Neural crest cell (in vitro differentiated cells): Measurements from ENCODE around the gene HOMEZ. TPM values are rescaled to one million over a fixed set of nuclear protein-coding genes. Genes with fewer than 3 reads are reported as not detected.

ENCODE experiments used
- DNase-seq: peaks from one replicate; pipeline ENCODE4 v3.0.0; 2021; ENCODE audit warnings: low read depth, mixed read lengths, low spot score
- H3K27ac Mint-ChIP-seq: one replicate; pipeline ENCODE4 v1.8.0; 2021; ENCODE audit warnings: mild to moderate bottlenecking, mixed read lengths; ENCODE audit not compliant: unreplicated experiment
- H3K27me3 Mint-ChIP-seq: 2 replicates; pipeline ENCODE4 v1.8.0; 2021; ENCODE audit warnings: low read depth, mild to moderate bottlenecking, mixed read lengths
- H3K36me3 Mint-ChIP-seq: 2 replicates; pipeline ENCODE4 v1.8.0; 2021; ENCODE audit warnings: low read depth, mild to moderate bottlenecking, mixed read lengths
- H3K4me1 Mint-ChIP-seq: 2 replicates; pipeline ENCODE4 v1.8.0; 2021; ENCODE audit warnings: mixed read lengths
- H3K4me3 Mint-ChIP-seq: one replicate; pipeline ENCODE4 v1.8.0; 2021; ENCODE audit warnings: mild to moderate bottlenecking, mixed read lengths
- H3K9me3 Mint-ChIP-seq: 2 replicates; pipeline ENCODE4 v1.8.0; 2021; ENCODE audit warnings: mixed read lengths
- CTCF ChIP-seq: fragments of 200-600 bp; sonication (generic); conservative IDR thresholded peaks from 2 replicates; pipeline ENCODE4 v1.5.0; 2021; ENCODE audit warnings: antibody characterized with exemption, mild to moderate bottlenecking
- total RNA-seq: library from RNA; stranded (reverse); gene quantifications from 2 replicates; pipeline ENCODE4 v1.2.1, GENCODE V29; 2021

HOMEZ gene
- total RNA-seq, 1 donor from 2014 or later, result 14.8 TPM

DNA sequence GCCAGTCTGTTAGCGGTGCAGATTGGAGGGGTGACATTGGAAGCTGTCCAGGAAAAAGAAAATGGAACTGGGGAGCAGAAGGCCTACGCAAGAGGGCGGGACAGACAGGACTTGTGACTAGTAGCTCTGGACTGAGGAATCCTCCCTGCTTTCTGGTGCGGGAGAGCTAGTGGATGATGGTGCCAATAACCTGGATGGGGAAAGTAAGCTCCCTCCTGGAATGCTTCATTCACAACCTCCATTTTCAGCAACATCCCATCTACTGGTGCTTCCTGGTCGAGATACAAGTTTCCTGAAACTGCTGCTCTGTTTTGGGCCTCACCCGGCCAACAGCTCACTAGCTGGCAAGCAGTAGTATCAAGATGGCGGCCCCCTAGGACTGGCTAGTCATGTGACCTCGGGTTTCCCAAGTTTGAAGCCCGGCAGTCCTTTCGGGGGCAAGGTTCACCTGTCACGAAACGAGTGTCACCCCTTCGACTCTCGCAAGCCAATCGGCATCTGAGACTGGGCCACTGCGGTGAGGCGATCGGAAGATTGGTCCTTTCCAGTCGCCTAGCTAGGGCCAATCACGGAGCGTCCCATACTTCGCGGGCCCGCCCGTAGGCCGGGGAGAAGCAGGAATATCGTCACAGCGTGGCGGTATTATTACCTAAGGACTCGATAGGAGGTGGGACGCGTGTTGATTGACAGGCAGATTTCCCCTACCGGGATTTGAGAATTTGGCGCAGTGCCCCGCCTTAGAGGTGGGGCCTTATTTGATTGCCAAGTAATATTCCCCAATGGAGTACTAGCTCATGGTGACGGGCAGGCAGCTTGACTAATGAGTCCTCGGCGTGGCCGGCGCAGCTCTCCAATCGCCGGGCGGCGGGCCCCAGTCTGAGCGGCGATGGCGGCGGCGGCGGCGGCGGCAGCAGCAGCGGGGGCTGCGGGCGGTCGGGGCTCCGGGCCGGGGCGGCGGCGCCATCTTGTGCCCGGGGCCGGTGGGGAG is 34.9 kb upstream of the HOMEZ start, which contains the start of gene PABPN1:
TSS of gene PABPN1 (plus strand) at position 874 of the 988 bp plus-strand sequence. CDS start at position 887, 13 bp downstream.
- Mint-ChIP-seq H3K4me3 (peak within 1 kb of the TSS; percentile 100), H3K36me3 (peaks cover 27% of the 10 kb centered on the region), H3K9me3 (peaks cover 4% of the 10 kb centered on the region), H3K27me3 (peaks cover 5% of the 10 kb centered on the region), H3K27ac (peak within 1 kb of the TSS; percentile 99), H3K4me1 (peaks cover 32% of the 10 kb centered on the region)
- DNase-seq, result peak; percentile 91
- no peak for TF ChIP-seq CTCF

GRCh38 chr14:23319746-23320583 is 34.0 kb upstream of the HOMEZ start:
- Mint-ChIP-seq H3K9me3 (peaks cover 4% of the 10 kb centered on the region), H3K4me3 (peak overlapping the region; percentile 99), H3K36me3 (peaks cover 27% of the 10 kb centered on the region), H3K27me3 (peaks cover 5% of the 10 kb centered on the region), H3K4me1 (peaks cover 32% of the 10 kb centered on the region), H3K27ac (peak overlapping the region; percentile 97)
- no peak for DNase-seq
- TF ChIP-seq CTCF, result no peak

DNA sequence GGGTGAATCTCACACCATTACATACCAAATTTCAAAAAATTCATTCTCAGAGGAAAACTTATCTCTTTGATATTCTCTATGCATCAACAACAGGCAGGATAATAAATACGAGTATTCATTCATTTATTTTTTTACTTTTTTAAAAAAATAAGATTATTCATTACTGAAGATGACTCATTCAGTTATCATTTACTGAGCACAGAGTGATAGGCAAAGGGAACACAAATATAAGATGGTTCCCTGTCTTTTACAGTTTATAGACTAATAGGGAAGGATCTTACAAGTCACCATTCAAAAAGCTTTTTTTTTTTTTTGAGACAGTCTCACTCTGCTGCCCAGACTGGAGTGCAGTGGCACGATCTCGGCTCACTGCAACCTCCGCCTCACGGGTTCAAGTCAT is 30.4 kb upstream of the HOMEZ start:
- H3K27ac Mint-ChIP-seq, result no peak overlapping the region
- no peak for TF ChIP-seq CTCF
- DNase-seq, result no peak
- H3K9me3 Mint-ChIP-seq, result peaks cover 4% of the 10 kb centered on the region
- H3K4me1 Mint-ChIP-seq, result peaks cover 19% of the 10 kb centered on the region
- peaks cover 14% of the 10 kb centered on the region for H3K36me3 Mint-ChIP-seq
- peaks cover 5% of the 10 kb centered on the region for H3K27me3 Mint-ChIP-seq
- H3K4me3 Mint-ChIP-seq, result no peak overlapping the region

GRCh38 chr14:23310546-23310945 is 24.6 kb upstream of the HOMEZ start:
- Mint-ChIP-seq H3K36me3 (no peaks in the 10 kb centered on the region), H3K9me3 (no peaks in the 10 kb centered on the region), H3K27me3 (no peaks in the 10 kb centered on the region), H3K4me1 (peaks cover 29% of the 10 kb centered on the region), H3K4me3 (no peak overlapping the region), H3K27ac (no peak overlapping the region)
- DNase-seq, result no peak
- TF ChIP-seq CTCF, result no peak

DNA sequence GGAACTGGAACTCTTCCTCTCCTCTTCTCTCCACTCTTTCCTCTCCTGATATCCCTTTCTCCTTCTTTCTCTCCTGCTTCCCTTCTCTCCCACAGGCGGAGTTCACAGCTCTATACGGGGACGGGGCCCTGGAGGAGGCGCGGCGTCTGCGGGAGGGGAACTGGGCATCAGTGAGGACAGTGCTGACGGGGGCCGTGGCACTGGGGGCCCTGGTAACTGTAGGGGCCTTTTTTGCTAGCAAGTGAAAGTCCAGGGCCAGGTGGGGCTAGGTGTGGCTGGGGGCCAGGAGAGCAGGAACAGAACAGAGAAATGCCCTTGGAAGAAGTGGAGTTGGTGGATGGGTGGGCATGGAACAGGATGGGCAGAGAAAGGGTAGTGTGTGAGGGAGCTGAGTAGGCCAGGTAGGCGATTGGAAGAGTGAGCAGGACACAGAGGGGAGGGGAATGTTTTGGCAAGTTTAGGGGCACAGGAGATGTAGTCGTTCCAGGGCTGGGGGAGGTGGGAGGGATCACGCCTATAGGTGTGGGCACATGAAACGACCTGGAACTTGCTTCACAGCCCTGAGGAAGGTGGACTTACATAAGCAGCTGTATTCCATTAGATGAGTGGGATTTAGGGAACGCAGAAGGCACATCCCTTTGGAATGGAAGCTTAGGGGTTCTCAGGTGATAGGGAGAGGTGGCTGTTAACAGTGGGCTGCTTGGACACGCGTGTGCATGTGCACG is 23.0 kb upstream of the HOMEZ start:
- no peaks in the 10 kb centered on the region for H3K36me3 Mint-ChIP-seq
- H3K27me3 Mint-ChIP-seq, result no peaks in the 10 kb centered on the region
- no peaks in the 10 kb centered on the region for H3K9me3 Mint-ChIP-seq
- H3K4me1 Mint-ChIP-seq, result peaks cover 33% of the 10 kb centered on the region
- peak overlapping the region; percentile 78 for H3K27ac Mint-ChIP-seq
- TF ChIP-seq CTCF, result no peak
- DNase-seq, result no peak
- peak overlapping the region; percentile 66 for H3K4me3 Mint-ChIP-seq
